ENCODE data around the gene NT5E. TPM values are rescaled to one million over a fixed set of nuclear protein-coding genes. Genes with fewer than 3 reads are reported as not detected.

The NT5E gene
- total RNA-seq, 1 experiment from 2014 or later = 0.81 TPM

GRCh38 chr6:85464260-85464644, 14.4 kb downstream of the NT5E start:
- TF ChIP-seq, protein P1, sequence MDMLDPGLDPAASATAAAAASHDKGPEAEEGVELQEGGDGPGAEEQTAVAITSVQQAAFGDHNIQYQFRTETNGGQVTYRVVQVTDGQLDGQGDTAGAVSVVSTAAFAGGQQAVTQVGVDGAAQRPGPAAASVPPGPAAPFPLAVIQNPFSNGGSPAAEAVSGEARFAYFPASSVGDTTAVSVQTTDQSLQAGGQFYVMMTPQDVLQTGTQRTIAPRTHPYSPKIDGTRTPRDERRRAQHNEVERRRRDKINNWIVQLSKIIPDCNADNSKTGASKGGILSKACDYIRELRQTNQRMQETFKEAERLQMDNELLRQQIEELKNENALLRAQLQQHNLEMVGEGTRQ (CRISPR knock-in tag; IDR thresholded peaks at IDR 0.05) = no peak
- no peak for TF ChIP-seq ZNF425 (CRISPR knock-in tag; conservative IDR thresholded peaks at IDR 0.05)
- TF ChIP-seq, protein P2, sequence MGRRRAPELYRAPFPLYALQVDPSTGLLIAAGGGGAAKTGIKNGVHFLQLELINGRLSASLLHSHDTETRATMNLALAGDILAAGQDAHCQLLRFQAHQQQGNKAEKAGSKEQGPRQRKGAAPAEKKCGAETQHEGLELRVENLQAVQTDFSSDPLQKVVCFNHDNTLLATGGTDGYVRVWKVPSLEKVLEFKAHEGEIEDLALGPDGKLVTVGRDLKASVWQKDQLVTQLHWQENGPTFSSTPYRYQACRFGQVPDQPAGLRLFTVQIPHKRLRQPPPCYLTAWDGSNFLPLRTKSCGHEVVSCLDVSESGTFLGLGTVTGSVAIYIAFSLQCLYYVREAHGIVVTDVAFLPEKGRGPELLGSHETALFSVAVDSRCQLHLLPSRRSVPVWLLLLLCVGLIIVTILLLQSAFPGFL (CRISPR knock-in tag; IDR thresholded peaks at IDR 0.05; ENCODE audit: borderline replicate concordance) = no peak
- TF ChIP-seq RORB (CRISPR knock-in tag; IDR thresholded peaks at IDR 0.05) = no peak
- no peak for TF ChIP-seq SP1 (CRISPR knock-in tag; conservative IDR thresholded peaks at IDR 0.05)
- TF ChIP-seq ARID4B (CRISPR knock-in tag; IDR thresholded peaks at IDR 0.05; ENCODE audit: borderline replicate concordance) = no peak
- TF ChIP-seq E2F1 (CRISPR knock-in tag; IDR thresholded peaks at IDR 0.05) = no peak
- TF ChIP-seq FOXJ3 (CRISPR knock-in tag; IDR thresholded peaks at IDR 0.05; ENCODE audit: borderline replicate concordance) = no peak
- no peak for TF ChIP-seq CREB1 (CRISPR knock-in tag; IDR thresholded peaks at IDR 0.05)
- TF ChIP-seq NR2C2 (CRISPR knock-in tag; IDR thresholded peaks at IDR 0.05) = no peak
- TF ChIP-seq FOXP4 (CRISPR knock-in tag; IDR thresholded peaks at IDR 0.05) = no peak
- TF ChIP-seq ESRRA (CRISPR knock-in tag; IDR thresholded peaks at IDR 0.05; ENCODE audit: borderline replicate concordance) = no peak
- no peak for TF ChIP-seq TEAD4 (CRISPR knock-in tag; IDR thresholded peaks at IDR 0.05)
- TF ChIP-seq GRHL2 (CRISPR knock-in tag; IDR thresholded peaks at IDR 0.05; ENCODE audit: insufficient replicate concordance, severe bottlenecking) = no peak
- Mint-ChIP-seq H3K4me3 (no peak overlapping the region), H3K27ac (no peak overlapping the region), H3K9me3 (no peaks in the 10 kb centered on the region), H3K36me3 (no peaks in the 10 kb centered on the region), H3K4me1 (peaks cover 15% of the 10 kb centered on the region), H3K27me3 (ENCODE audit: low read depth) (no peaks in the 10 kb centered on the region)
- ChIA-PET CTCF (interaction anchor here (4.3 kb wide), 1 partner anchor 18 kb away, joined by 24 read pairs; no protein-coding TSS in a partner anchor), POLR2A (no interaction called here)
- DNase-seq (ENCODE audit: low spot score) = no peak
- ATAC-seq = no peak

Data from WTC11 (cell line).